ENCODE results near the gene ATG10.

DNA sequence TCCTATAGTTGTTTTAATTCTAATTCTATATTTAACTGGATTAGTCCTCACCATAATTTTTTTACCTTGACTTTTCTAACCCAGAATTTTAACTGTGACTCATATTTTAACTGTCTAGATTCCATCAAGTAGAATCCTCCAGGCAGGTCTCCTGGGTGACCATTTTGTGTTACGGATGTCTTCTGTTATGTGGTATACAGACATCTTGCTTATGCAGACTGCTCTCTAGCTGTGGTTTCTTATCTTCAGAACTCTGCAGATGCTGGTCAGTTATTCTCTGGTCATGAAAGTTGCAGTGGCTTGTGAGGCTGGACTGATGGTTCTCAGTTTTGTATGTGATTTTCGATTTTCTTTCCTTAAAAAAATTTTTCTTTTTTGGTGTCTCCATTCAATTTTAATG is 139.4 kb downstream of the ATG10 start:
- TF ChIP-seq, protein P1, sequence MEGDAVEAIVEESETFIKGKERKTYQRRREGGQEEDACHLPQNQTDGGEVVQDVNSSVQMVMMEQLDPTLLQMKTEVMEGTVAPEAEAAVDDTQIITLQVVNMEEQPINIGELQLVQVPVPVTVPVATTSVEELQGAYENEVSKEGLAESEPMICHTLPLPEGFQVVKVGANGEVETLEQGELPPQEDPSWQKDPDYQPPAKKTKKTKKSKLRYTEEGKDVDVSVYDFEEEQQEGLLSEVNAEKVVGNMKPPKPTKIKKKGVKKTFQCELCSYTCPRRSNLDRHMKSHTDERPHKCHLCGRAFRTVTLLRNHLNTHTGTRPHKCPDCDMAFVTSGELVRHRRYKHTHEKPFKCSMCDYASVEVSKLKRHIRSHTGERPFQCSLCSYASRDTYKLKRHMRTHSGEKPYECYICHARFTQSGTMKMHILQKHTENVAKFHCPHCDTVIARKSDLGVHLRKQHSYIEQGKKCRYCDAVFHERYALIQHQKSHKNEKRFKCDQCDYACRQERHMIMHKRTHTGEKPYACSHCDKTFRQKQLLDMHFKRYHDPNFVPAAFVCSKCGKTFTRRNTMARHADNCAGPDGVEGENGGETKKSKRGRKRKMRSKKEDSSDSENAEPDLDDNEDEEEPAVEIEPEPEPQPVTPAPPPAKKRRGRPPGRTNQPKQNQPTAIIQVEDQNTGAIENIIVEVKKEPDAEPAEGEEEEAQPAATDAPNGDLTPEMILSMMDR (IDR thresholded peaks at IDR 0.05; ENCODE audit: insufficient read depth, low read depth, low read length), result no peak
- TF ChIP-seq EZH2 (IDR thresholded peaks at IDR 0.05; ENCODE audit: insufficient read depth, low read length), result no peak

All from astrocyte (in vitro differentiated cells and primary cell).